A673 (cell line): ENCODE data around the gene NEDD9.

Source experiments
- CTCF ChIP-seq: fragments of 300-800, 200-600 bp; sonication (generic); conservative IDR thresholded peaks from 2 replicates; pipeline ENCODE4 v1.5.1; 2017; ENCODE audit warnings: low read depth, mild to moderate bottlenecking, antibody characterized with exemption, low read length, moderate library complexity, mixed read lengths
- EZH2 ChIP-seq: fragments of 200-600 bp; sonication (generic); IDR thresholded peaks from 2 replicates; pipeline ENCODE4 v1.6.1; 2017; ENCODE audit warnings: borderline replicate concordance, low read depth, mild to moderate bottlenecking, mixed read lengths, antibody characterized with exemption, low read length; ENCODE audit not compliant: poor library complexity, severe bottlenecking

- TF ChIP-seq CTCF (no peak), EZH2 (no peak)
Measured at GRCh38 chr6:11160199-11160598, 72.3 kb downstream of the NEDD9 start.
